GM19238 (cell line): Measurements from ENCODE around the gene BRD1.

Experiments
- DNase-seq: peaks from one replicate; pipeline ENCODE4 v3.0.0; 2011; ENCODE audit warnings: low spot score; ENCODE audit not compliant: insufficient read length

BRD1 gene

DNA sequence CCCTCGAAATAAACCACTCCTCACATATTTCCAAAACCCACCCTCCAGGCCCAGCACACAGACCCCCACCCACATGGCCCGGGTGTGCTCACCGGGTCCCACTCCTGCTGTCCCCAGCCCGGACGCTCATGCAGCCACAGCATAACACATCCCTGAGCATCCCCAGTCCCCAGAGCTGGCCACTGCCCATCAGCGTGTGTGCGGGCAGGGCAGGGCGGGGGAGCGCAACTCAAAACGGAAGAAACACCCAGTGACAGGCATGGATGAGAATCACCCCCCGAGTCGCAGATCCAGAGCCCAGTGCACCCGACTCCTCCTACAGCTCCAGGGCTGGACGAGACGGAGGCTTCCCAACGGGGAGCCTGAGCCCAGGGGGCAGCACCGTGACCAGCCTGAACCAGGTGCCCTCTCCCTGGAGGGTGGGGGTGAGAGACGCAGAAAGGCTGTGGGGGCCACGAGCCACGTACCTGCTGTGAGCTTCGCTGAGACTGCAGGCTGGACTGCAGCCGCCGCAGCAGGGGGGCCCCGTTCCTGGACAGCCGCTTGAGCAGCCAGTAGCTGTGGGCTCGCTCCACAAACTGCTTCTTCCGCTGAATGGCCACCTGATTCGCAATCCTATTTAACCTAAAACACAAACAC is 23.8 kb downstream of the BRD1 start:
- DNase-seq: no peak

DNA sequence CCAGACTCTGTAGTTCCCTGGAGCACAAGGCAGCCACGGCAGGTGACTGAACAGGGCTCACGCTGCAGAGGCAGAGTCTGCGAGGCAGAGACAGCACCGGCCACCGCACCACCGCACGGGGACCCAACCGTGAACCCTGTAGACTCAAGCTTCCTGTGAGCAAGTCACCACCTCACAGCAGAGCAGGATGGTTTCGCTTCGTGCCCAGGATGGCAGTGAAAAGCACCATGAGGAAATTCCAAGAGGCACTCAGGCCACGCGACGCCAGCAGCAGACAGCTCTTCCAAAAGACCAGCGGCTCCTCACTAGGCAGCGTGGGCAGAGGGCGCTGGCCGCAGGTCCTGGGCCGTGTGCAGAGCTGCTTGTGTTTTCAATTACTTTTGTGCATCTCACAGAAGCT is 24.5 kb downstream of the BRD1 start:
- no peak for DNase-seq

DNA sequence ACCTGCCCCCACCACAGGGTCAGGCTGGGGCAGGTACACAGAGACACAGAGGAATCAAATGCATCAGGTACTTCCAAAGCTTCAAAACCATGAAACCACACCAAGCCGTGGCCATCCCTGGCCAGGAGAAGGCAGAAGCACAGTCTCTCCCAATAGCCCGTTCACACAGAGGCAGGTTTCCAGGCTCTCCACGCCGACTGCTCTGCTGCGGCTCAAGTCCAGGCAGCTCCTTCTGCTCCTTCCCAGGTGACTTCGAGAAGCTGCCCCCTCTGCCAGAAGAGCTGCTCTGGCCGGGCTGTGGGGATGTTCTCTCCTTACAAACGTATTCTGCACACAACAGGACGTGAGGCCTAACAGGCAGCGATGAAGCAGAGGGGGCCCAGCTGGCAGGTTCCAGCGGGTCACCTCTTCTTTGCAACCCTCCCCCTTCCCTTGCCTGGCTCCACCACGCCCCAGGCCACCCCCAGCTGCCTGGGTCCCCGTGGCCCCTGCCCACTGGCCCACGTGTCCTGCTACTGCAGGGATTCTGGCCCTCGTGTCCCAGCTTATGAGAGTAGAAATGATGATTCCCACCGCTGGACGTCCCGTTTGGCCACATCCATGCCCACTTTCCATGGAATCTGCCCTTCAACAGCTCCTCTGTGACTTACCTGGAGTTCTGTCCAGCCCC is 26.1 kb downstream of the BRD1 start:
- DNase-seq: no peak

GRCh38 chr22:49800408-49801238 is 27.1 kb downstream of the BRD1 start:
- DNase-seq: no peak

- no peak for DNase-seq
Measured at GRCh38 chr22:49799431-49800075, 28.1 kb downstream of the BRD1 start.

- DNase-seq: no peak
Measured at GRCh38 chr22:49798486-49799151, 29.1 kb downstream of the BRD1 start.

GRCh38 chr22:49797706-49798105 is 30.0 kb downstream of the BRD1 start:
- no peak for DNase-seq

DNA sequence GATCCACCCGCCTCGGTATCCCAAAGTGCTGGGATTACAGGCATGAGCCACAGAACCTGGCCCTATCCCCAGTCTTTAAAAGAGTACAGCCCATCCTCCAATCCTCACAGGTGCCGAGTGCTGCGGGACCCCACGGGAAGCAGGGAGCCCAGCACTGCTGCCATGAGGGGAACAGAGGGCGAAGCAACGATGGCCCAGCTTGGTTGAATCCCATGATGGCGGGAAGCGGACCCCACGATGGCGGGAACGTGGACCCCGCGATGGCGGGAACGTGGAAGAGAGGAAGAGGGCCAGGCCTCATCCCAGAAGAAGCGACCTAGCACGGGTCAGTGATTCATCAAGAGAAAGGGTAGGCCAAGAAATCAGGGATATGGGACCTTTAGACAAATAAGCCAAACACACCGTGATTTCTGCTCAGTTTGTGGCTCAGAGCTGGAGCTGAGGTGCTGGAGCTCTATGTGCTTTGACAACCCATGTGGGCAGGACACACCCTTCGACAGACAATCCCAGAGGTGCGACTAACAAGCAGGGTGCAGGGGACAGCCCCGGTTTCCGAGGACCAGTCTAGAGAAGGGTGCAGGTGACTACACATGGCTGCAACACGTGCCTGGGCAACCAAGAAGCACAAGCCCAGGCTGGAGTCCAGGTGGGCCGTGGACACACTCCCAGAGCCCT is 30.9 kb downstream of the BRD1 start:
- DNase-seq: no peak

DNA sequence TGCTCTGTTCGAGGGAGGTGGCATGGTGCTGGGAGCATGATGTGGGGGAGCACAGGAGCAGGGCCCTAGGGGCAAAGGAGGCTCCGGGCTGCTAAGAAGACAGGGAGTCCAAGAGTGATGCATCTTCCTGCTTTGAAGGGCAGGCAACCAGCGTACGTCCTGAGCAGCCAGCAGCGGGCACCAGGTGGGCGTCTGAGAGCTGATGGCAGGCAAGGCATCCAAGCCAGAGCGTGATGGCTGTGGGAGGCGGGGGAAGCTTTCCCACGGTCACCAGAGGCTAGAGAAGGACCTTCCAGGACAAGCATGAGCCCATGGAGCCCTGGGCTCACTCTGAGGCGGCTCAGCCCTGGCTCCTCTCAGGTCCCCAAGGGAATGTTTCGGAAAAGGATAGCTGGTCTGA is 32.2 kb downstream of the BRD1 start:
- no peak for DNase-seq

- no peak for DNase-seq
Measured at GRCh38 chr22:49793871-49794270, 33.8 kb downstream of the BRD1 start.

DNA sequence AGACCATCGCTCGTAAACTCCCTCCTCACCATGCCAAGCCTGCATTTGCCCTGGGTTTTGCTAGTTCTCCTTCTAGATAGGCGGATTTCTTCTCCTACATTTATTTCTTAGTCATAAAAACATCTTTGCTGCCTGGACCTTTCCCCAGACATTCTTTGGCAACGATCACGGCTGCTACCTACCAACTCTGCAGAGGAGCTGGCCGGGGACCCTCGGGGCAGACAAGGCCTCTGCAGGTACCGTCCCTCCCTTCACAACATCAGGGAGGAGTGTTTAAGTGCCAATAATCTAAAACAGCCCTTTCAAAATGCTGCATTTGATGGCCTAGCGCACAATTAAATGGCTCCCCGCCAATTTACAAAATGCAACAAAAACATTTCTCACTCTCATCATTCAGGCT is 34.4 kb downstream of the BRD1 start:
- no peak for DNase-seq

DNA sequence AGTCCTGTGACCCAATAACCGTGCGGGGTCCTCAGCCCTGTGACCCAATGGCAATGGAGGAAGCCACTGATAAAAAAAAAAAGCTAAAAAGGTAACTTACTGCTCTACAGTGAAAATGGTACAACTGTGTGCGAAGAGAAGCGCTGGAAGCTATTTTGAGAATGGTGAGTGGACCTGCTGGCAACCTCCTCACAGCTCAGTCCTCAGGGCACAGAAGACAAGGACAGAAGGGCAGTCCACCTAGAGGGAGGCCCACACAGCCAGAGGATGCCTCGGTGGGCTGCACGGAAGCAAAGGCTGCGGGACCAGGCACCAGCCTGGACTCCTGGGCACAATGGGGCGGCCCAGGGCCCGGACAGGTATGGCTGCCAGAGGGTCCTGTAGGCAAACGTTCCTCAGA is 35.6 kb downstream of the BRD1 start:
- no peak for DNase-seq

GRCh38 chr22:49791682-49792081 is 36.0 kb downstream of the BRD1 start:
- DNase-seq: no peak

GRCh38 chr22:49790912-49791311 is 36.8 kb downstream of the BRD1 start:
- no peak for DNase-seq

- no peak for DNase-seq
Measured at GRCh38 chr22:49789289-49790141, 38.2 kb downstream of the BRD1 start.

DNA sequence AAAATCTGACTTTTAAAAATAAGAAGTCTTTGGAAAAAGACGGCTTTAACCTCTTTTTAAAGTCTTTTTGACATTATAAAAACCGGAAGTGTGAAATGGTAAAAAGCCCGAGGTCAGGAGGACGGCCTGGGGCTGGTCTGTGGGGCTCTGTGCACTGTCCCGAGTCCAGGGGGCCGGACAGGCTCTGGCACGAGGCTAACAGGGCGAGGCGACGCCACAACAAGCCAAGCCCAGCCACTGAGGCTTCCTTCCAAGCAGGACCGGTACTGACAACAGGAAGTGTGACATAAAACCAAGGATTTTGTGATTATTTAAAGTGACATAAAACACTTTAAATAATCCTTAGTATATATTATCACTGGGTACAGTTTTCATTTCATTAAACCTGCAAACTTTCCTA is 39.2 kb downstream of the BRD1 start:
- DNase-seq: no peak

GRCh38 chr22:49787861-49788260 is 39.8 kb downstream of the BRD1 start:
- no peak for DNase-seq

DNA sequence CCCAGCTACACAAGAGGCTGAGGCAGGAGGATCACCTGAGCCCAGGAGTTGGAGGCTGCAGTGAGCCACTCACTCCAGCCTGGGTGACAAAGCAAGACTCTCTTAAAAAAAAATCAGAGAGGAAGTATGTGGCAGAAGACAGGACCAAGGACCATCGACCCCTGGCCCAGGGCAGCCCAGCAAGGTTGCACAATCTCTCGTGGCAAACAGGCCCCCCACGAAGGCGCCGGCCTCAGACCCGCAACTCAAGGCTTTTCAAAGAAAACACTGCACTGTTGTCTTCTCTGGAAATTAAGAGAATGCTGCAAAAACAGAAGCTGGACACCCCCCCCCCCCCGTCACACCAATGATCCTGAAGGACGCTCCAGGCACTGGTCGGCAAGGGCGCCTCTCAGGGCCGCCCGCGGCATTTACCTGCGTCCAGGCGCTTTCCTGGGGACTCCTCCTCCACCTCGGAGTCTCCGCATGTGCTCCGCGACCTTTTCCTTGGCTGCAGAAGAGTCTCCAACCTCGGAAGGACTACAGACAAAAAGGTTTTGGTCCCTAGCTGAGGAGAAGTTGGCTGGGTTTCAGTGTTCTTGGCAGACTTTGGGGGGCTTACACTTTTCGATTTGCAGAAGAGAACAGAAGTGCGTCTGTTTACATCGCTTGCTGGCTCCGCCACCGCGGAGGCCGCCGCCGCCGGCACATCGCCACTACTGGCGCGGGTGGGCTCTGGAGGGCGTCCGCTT is 40.5 kb downstream of the BRD1 start:
- DNase-seq: no peak

DNA sequence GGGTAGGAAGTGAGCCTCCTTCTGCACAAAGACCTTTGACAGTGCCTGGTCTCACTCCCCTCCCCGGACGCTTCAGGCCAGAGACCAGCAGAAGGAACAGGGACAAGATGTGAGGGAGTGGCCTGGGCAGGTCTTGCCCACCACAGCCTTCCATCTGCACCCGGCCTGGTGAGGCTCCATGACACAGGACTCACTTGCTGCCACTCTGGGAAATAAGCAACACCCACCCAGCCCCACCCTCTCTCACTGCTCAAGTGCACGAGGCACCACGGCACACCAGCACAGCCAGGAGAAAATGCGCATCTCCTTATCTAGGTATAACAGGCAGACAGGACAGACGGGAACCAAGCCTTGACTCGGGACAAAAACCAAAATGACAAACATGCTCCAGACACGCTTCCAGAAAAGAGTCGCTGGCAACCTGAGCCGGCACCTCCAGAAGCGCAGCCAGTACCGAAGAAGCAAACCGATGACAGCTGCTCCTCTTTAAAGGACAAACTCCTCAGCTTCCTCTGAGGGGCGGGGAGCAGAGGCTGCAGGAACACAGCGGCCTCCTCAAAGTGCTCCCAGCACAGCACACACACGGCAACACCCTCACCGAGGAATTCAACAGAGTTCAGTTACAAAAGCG is 41.7 kb downstream of the BRD1 start:
- no peak for DNase-seq
